Endodermal cell (in vitro differentiated cells): ENCODE measurements around the gene MSMB. TPM values are rescaled to one million over a fixed set of nuclear protein-coding genes. Genes with fewer than 3 reads are reported as not detected.
A peak's percentile ranks its signal among the peaks of the same experiment; 100 is the strongest.

Experiments
- DNase-seq: peaks from one replicate; pipeline ENCODE4 v3.0.0-alpha.2; 2017
- H3K27ac ChIP-seq: 2 replicates; pipeline ENCODE4 v1.5.1; 2013; ENCODE audit warnings: mild to moderate bottlenecking, low read depth, low read length, moderate library complexity
- H3K27me3 ChIP-seq: 2 replicates; pipeline ENCODE4 v1.6.1; 2013; ENCODE audit warnings: mild to moderate bottlenecking, low read length, moderate library complexity; ENCODE audit not compliant: insufficient read depth, control insufficient read depth, poor library complexity, severe bottlenecking
- H3K36me3 ChIP-seq: 2 replicates; pipeline ENCODE4 v1.7.0; 2013; ENCODE audit warnings: mild to moderate bottlenecking, low read length, moderate library complexity; ENCODE audit not compliant: control insufficient read depth, insufficient read depth
- H3K4me1 ChIP-seq: one replicate; pipeline ENCODE4 v1.7.0; 2013; ENCODE audit warnings: low read length; ENCODE audit not compliant: control insufficient read depth, insufficient read depth
- H3K4me3 ChIP-seq: 2 replicates; pipeline ENCODE4 v1.5.1; 2013; ENCODE audit warnings: mild to moderate bottlenecking, low read length, moderate library complexity
- H3K9ac ChIP-seq: 2 replicates; pipeline ENCODE4 v1.6.1; 2013; ENCODE audit warnings: mild to moderate bottlenecking, low read length, moderate library complexity; ENCODE audit not compliant: poor library complexity, severe bottlenecking; ENCODE audit errors: extremely low read depth
- H3K9me3 ChIP-seq: 2 replicates; pipeline ENCODE4 v1.6.1; 2013; ENCODE audit warnings: mild to moderate bottlenecking, low read length, moderate library complexity; ENCODE audit not compliant: control insufficient read depth
- H3K27ac Mint-ChIP-seq: 2 replicates; pipeline ENCODE4 v1.8.0; 2020; ENCODE audit warnings: mixed read lengths
- H3K27me3 Mint-ChIP-seq: 2 replicates; pipeline ENCODE4 v1.8.0; 2021; ENCODE audit warnings: mild to moderate bottlenecking, mixed read lengths; ENCODE audit not compliant: insufficient read depth
- H3K36me3 Mint-ChIP-seq: 2 replicates; pipeline ENCODE4 v1.8.0; 2020; ENCODE audit warnings: low read depth, mixed read lengths
- H3K4me1 Mint-ChIP-seq: 2 replicates; pipeline ENCODE4 v1.8.0; 2020; ENCODE audit warnings: mixed read lengths
- H3K4me3 Mint-ChIP-seq: 2 replicates; pipeline ENCODE4 v1.8.0; 2020; ENCODE audit warnings: mild to moderate bottlenecking, moderate library complexity, mixed read lengths
- H3K9me3 Mint-ChIP-seq: 2 replicates; pipeline ENCODE4 v1.8.0; 2020; ENCODE audit warnings: mild to moderate bottlenecking, mixed read lengths
- WGBS, 2 experiments: methylation state at CpG; one replicate each; pipeline versions ENCODE4 v1.1.5 to v1.1.7; 2013; ENCODE audit warnings: missing lambda C conversion rate in 2 of 2, mixed read lengths in 1 of 2; ENCODE audit not compliant: insufficient coverage in 1 of 2, insufficient read length in 1 of 2; 5-methylcytosine and 5-hydroxymethylcytosine counted together
- total RNA-seq, 2 donors: library from RNA; stranded (reverse); fragmentation: NEBNext Ultra II Directional in 1 of 2; extraction: Animal tissue kit (Norgen Biotek cat#: 25700) in 1 of 2; gene quantifications; 2 replicates in 1 of 2; 3 replicates in 1 of 2; pipeline ENCODE4 v1.2.1, GENCODE V29; 2021
- TF ChIP-seq, protein P1 (sequence below): fragments of 200-600 bp; sonication (generic); conservative IDR thresholded peaks from 2 replicates; pipeline ENCODE4 v1.5.0; 2021; ENCODE audit warnings: antibody characterized with exemption, mild to moderate bottlenecking

MSMB gene
- total RNA-seq, 2 donors from 2014 or later = 2.4 to 2.9 TPM

DNA sequence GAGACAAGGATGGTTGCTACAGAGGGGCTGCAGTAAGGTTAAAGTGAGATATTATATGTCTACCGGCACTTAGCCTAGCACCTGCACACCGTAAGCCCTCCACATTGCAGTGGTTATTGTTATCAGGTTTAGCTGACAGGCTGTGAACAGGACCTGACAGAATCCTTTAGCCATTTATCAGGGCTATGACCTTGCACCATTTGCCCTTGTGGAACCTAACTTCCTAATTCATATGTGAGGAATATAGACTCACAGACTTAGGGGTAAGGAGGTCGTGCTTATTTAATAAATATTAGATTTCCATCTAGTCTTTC, 25.8 kb downstream of the MSMB start:
- no peaks in the 10 kb centered on the region for H3K9me3 ChIP-seq
- TF ChIP-seq, protein P1, sequence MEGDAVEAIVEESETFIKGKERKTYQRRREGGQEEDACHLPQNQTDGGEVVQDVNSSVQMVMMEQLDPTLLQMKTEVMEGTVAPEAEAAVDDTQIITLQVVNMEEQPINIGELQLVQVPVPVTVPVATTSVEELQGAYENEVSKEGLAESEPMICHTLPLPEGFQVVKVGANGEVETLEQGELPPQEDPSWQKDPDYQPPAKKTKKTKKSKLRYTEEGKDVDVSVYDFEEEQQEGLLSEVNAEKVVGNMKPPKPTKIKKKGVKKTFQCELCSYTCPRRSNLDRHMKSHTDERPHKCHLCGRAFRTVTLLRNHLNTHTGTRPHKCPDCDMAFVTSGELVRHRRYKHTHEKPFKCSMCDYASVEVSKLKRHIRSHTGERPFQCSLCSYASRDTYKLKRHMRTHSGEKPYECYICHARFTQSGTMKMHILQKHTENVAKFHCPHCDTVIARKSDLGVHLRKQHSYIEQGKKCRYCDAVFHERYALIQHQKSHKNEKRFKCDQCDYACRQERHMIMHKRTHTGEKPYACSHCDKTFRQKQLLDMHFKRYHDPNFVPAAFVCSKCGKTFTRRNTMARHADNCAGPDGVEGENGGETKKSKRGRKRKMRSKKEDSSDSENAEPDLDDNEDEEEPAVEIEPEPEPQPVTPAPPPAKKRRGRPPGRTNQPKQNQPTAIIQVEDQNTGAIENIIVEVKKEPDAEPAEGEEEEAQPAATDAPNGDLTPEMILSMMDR = no peak
- H3K27ac ChIP-seq = no peak overlapping the region
- no peaks in the 10 kb centered on the region for H3K9me3 Mint-ChIP-seq
- no peak overlapping the region for H3K9ac ChIP-seq
- H3K36me3 ChIP-seq = peaks cover 43% of the 10 kb centered on the region
- 71 to 100% methylated on average over 1 to 2 of the region's 3 CpGs for WGBS, 2 experiments
- no peaks in the 10 kb centered on the region for H3K27me3 Mint-ChIP-seq
- H3K4me1 Mint-ChIP-seq = peaks cover 50% of the 10 kb centered on the region
- H3K27ac Mint-ChIP-seq = no peak overlapping the region
- peak overlapping the region; percentile 33 for H3K4me3 ChIP-seq
- H3K27me3 ChIP-seq = no peaks in the 10 kb centered on the region
- peaks cover 39% of the 10 kb centered on the region for H3K36me3 Mint-ChIP-seq
- no peak for DNase-seq
- H3K4me3 Mint-ChIP-seq = no peak overlapping the region
- H3K4me1 ChIP-seq = peaks cover 12% of the 10 kb centered on the region

DNA sequence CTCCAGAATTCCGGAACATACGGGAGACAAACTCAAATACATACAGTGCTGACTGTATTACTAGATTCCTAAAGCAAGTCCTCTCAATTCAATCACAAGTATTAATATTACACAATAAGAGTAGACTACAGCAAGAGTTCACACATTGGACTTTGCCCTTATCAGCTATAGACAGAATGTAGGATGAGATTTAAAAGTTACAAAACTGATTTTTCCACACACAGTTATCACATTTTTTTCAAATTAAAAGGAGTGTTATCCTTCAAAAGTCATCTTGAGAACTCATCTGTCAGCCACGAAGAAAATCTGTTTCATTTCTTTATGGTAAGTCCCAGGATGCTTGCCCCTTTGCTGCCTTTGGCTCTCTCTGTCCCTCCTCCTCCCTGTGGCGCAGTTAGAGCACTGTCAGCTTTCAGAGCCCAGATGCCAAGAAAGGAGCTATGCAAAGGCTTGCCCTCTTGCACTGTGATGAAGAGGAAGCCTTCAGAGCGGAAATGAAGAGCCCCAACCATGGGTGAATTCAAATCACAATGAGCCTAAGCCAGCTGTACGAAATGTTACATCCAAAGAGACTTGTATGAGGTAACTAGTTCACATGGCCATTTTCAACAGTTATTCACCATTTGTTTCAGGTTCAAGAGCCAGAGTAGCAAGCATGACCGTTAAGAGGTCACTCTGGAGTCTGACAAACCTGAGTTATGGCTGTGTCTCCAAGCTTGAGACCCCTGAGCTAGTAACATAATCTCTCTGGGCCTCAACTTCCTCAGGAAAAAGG, 26.3 kb downstream of the MSMB start:
- Mint-ChIP-seq H3K4me3 (no peak overlapping the region), H3K4me1 (peaks cover 46% of the 10 kb centered on the region), H3K36me3 (peaks cover 43% of the 10 kb centered on the region), H3K9me3 (no peaks in the 10 kb centered on the region), H3K27ac (no peak overlapping the region), H3K27me3 (no peaks in the 10 kb centered on the region)
- H3K4me1 ChIP-seq = peaks cover 12% of the 10 kb centered on the region
- H3K27ac ChIP-seq = no peak overlapping the region
- TF ChIP-seq, protein P1 = no peak
- peaks cover 48% of the 10 kb centered on the region for H3K36me3 ChIP-seq
- WGBS, 2 experiments = 91 to 93% methylated on average over 6 to 7 of the region's 7 CpGs
- H3K27me3 ChIP-seq = no peaks in the 10 kb centered on the region
- H3K4me3 ChIP-seq = peak overlapping the region; percentile 33
- H3K9ac ChIP-seq = no peak overlapping the region
- H3K9me3 ChIP-seq = no peaks in the 10 kb centered on the region
- DNase-seq = no peak

DNA sequence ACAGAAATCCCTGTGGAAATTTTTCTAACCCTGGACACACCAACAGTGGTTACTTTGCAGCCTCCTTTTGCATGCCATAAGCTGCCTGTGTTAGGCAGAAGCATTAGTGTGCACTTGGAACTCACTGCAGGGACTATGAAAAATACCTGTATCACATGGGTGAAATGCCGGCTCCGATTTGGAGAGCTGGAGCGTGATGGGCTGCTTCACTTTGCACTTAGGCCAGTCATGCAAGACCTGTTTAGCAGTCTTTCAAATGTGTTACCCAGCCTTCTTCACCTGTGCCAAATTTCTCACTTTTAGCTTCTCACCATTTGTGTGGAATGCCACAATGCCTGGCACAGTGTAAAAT, 26.9 kb downstream of the MSMB start:
- WGBS, 2 experiments = 98 to 100% methylated on average over 3 of the region's 3 CpGs
- Histone ChIP-seq H3K27me3 (no peaks in the 10 kb centered on the region), H3K4me1 (peaks cover 12% of the 10 kb centered on the region), H3K36me3 (peaks cover 54% of the 10 kb centered on the region), H3K27ac (no peak overlapping the region), H3K9ac (no peak overlapping the region), H3K9me3 (no peaks in the 10 kb centered on the region), H3K4me3 (no peak overlapping the region)
- Mint-ChIP-seq H3K36me3 (peaks cover 49% of the 10 kb centered on the region), H3K27me3 (no peaks in the 10 kb centered on the region), H3K9me3 (no peaks in the 10 kb centered on the region), H3K4me1 (peaks cover 41% of the 10 kb centered on the region), H3K4me3 (no peak overlapping the region), H3K27ac (no peak overlapping the region)
- TF ChIP-seq, protein P1 = no peak
- no peak for DNase-seq
